Measurements from ENCODE around the gene CHD8.

Gene CHD8

GRCh38 chr14:21437063-21437901 lies 18.6 kb downstream of the CHD8 start:
- CTCF ChIA-PET: interaction anchor here (0.6 kb wide), 2 partner anchors 18 to 72 kb away, joined by 3 to 4 read pairs; no protein-coding TSS in a partner anchor
- H3K27ac ChIP-seq: peak overlapping the region; percentile 93
- DNase-seq (ENCODE audit: low spot score): peak; percentile 97
- TF ChIP-seq CTCF (conservative IDR thresholded peaks at IDR 0.05; ENCODE audit: low read depth): no peak
- POLR2A ChIA-PET (ENCODE audit: low non-redundant PET): interaction anchor here (0.5 to 2.0 kb wide), 2 partner anchors 19 to 21 kb away, joined by 4 to 9 read pairs; partner anchors contain the start of gene CHD8

GRCh38 chr14:21436567-21437062 lies 19.3 kb downstream of the CHD8 start:
- peak overlapping the region; percentile 93 for H3K27ac ChIP-seq
- CTCF ChIA-PET: interaction anchor here (0.6 kb wide), 2 partner anchors 19 to 73 kb away, joined by 3 to 4 read pairs; no protein-coding TSS in a partner anchor
- POLR2A ChIA-PET (ENCODE audit: low non-redundant PET): interaction anchor here (0.5 to 2.0 kb wide), 2 partner anchors 20 to 22 kb away, joined by 4 to 9 read pairs; partner anchors contain the start of gene CHD8
- no peak for TF ChIP-seq CTCF (conservative IDR thresholded peaks at IDR 0.05; ENCODE audit: low read depth)
- peak; percentile 3 for DNase-seq (ENCODE audit: low spot score)

GRCh38 chr14:21431126-21431525 lies 24.8 kb downstream of the CHD8 start:
- no peak overlapping the region for H3K27ac ChIP-seq
- CTCF ChIA-PET: no interaction called here
- DNase-seq (ENCODE audit: low spot score): no peak
- POLR2A ChIA-PET (ENCODE audit: low non-redundant PET): interaction anchor here (0.6 kb wide), 1 partner anchor 456 kb away, joined by 3 read pairs; no protein-coding TSS in a partner anchor
- TF ChIP-seq CTCF (conservative IDR thresholded peaks at IDR 0.05; ENCODE audit: low read depth): no peak

GRCh38 chr14:21428930-21429329 lies 27.0 kb downstream of the CHD8 start:
- ChIA-PET CTCF (no interaction called here), POLR2A (ENCODE audit: low non-redundant PET) (no interaction called here)
- DNase-seq (ENCODE audit: low spot score): no peak
- TF ChIP-seq CTCF (conservative IDR thresholded peaks at IDR 0.05; ENCODE audit: low read depth): no peak
- H3K27ac ChIP-seq: no peak overlapping the region

GRCh38 chr14:21426692-21427091 lies 29.2 kb downstream of the CHD8 start:
- no peak for TF ChIP-seq CTCF (conservative IDR thresholded peaks at IDR 0.05; ENCODE audit: low read depth)
- CTCF ChIA-PET: no interaction called here
- POLR2A ChIA-PET (ENCODE audit: low non-redundant PET): no interaction called here
- DNase-seq (ENCODE audit: low spot score): no peak
- no peak overlapping the region for H3K27ac ChIP-seq

- peak overlapping the region; percentile 3; the same call in 1 of the 2 replicates for H3K27ac ChIP-seq
- ChIA-PET CTCF (no interaction called here), POLR2A (ENCODE audit: low non-redundant PET) (no interaction called here)
- DNase-seq (ENCODE audit: low spot score): no peak
- no peak for TF ChIP-seq CTCF (conservative IDR thresholded peaks at IDR 0.05; ENCODE audit: low read depth)
Measured at GRCh38 chr14:21419528-21419927, 36.4 kb downstream of the CHD8 start.

Data from RWPE1 (cell line).